Subcutaneous adipose tissue (tissue), 4 donors: ENCODE measurements around the gene OXSR1. TPM values are rescaled to one million over a fixed set of nuclear protein-coding genes. Genes with fewer than 3 reads are reported as not detected.

Experiments
- small RNA-seq: library from RNA; depleted of rRNA; stranded (forward); fragments of <200 nt; gene quantifications from one replicate; pipeline ENCODE3, GENCODE V24; 2016
- total RNA-seq, 4 donors: library from RNA; depleted of rRNA; stranded (reverse); fragments of >200 nt; gene quantifications; one replicate each; pipeline ENCODE4 v1.1.0, GENCODE V29; 2016
- TF ChIP-seq, protein P1 (sequence below): fragments of 450-650 bp; IDR thresholded peaks from one replicate; pipeline ENCODE4 v1.5.1; 2016; ENCODE audit warnings: low read depth, mild to moderate bottlenecking, control low read depth, antibody characterized with exemption, moderate library complexity

OXSR1 gene
- total RNA-seq, 4 donors from 2014 or later = 30.0 to 49.6 (median 33.0) TPM

DNA sequence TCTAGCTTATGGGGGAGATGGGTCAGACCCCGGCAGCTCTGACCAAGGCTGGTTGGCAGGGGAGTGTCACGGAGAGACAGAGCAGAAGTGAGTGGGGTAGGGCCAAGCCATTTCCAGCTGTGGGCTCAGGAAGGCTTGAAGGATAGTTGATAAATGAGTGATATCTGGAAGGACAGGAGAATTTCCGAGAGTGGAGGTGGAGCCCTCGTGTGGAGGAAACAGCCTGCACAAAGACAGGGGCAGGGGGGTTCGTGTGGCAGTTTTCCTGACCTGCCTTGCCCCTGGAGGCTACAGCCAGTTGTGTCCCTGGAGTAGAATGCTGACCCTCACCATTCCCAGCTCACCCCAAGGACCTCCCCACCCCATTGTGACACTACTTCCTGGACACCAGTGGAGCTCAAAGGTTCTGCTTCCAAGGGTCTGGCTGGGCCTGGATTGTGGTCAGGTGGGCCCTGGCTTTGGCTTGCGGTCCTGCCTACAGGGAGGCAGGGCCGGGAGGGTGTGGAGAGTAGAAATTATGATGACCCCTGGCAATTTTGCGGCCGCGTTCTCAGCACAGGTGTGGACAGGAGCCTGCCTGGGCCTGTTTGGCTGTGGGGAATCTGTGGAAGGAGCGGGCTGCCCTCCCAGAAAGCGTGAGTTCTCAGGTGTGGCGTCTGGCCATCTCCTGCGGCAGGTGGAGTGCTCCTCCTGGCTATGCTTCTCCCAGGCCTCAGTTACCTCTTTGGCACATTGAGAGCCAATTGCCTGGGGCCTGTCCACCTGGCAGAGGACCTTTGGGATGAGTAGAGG lies 116.8 kb downstream of the OXSR1 start, which contains the start of gene SLC22A14:
TSS of gene SLC22A14 (plus strand) at position 400 of the 792 bp plus-strand sequence. CDS start 23,733 bp downstream, outside the sequence.
- TF ChIP-seq, protein P1, sequence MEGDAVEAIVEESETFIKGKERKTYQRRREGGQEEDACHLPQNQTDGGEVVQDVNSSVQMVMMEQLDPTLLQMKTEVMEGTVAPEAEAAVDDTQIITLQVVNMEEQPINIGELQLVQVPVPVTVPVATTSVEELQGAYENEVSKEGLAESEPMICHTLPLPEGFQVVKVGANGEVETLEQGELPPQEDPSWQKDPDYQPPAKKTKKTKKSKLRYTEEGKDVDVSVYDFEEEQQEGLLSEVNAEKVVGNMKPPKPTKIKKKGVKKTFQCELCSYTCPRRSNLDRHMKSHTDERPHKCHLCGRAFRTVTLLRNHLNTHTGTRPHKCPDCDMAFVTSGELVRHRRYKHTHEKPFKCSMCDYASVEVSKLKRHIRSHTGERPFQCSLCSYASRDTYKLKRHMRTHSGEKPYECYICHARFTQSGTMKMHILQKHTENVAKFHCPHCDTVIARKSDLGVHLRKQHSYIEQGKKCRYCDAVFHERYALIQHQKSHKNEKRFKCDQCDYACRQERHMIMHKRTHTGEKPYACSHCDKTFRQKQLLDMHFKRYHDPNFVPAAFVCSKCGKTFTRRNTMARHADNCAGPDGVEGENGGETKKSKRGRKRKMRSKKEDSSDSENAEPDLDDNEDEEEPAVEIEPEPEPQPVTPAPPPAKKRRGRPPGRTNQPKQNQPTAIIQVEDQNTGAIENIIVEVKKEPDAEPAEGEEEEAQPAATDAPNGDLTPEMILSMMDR = no peak

- TF ChIP-seq, protein P1 = no peak
Measured at GRCh38 chr3:38283810-38284755, 118.7 kb downstream of the OXSR1 start.

DNA sequence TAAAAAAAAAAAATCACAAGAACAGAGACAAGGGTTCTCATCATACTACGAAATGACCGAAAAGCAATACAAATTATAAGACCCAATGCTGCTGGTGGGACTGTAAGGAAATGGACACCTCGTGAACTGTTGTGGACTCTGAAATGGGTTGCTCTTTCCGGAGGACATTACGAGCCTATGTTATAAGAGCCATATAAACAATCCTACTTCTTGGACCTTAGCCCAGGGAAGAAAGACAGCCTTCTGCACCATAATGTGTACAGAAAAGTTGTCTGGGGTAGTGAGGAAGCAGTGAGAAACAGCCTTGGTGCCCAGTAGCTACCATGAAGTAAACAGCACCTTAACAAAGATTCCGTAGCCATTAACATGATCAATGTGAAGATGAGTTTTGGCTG lies 119.4 kb downstream of the OXSR1 start:
- TF ChIP-seq, protein P1 = no peak

- TF ChIP-seq, protein P1 = no peak
Measured at GRCh38 chr3:38297537-38297936, 132.2 kb downstream of the OXSR1 start.

DNA sequence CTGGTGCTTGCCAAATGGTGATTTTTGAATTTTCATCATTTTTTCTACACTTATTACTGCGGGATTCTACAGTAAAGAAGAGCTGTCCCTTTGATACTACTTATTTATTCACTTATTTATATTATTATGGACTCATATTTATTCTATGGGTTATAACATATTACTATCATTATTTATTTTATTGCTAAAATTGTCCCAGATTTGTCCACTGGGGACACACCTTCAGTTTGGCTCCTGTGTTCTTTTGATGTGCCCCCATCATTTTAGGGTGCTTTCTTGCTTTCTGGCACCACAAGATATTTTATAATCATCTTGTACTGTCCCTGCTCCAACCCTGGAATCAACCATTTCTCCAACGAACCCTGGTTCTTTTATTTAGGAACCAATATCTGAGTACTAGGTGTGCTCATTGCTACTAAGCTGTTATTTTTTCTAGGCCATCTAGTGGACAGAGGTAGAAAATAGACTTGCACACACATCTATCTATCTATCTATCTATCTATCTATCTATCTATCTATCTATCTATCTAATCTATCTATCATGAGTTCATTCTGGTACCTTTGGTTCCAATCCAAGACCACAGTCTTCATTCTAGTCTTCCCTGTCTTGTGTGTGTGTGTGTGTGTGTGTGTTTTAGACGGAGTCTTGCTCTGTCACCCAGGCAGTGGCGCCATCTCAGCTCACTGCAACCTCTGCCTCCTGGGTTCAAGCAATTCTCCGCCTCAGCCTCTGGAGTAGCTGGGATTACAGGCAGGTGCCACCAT lies 132.8 kb downstream of the OXSR1 start:
- TF ChIP-seq, protein P1 = no peak

Small RNA genes lying within 50 kb of the gene (small RNA-seq; reads per million reads assigned to genes)
- gene RF00019 = 0.49 reads per million
- not detected for gene RNU6-235P

Other genes starting within 250 kb of the OXSR1 start
- 1 to 10 TPM; 3.4 to 9.0 (median 7.0) TPM for gene VILL, start 174.8 kb upstream of the OXSR1 start, total RNA-seq
- 10 to 100 TPM; 17.4 to 34.8 (median 25.2) TPM for gene PLCD1, start 135.9 kb upstream of the OXSR1 start, total RNA-seq
- gene DLEC1, start 126.3 kb upstream of the OXSR1 start, total RNA-seq = 1 to 10 TPM in 3 of 4 donors, under 1 TPM in 1; 0.85 to 1.3 (median 1.2) TPM
- gene ACAA1, start 28.4 kb upstream of the OXSR1 start, total RNA-seq = 100 to 1,000 TPM in 1 of 4 donors, 10 to 100 TPM in 3; 42.4 to 121 (median 74.5) TPM
- gene MYD88, start 26.9 kb upstream of the OXSR1 start, total RNA-seq = 100 to 1,000 TPM in 1 of 4 donors, 10 to 100 TPM in 3; 32.6 to 109 (median 45.8) TPM
- under 1 TPM in 1 of 4 donors, not detected in 3; 0.51 TPM for gene SLC22A13, start 100.3 kb downstream of the OXSR1 start, total RNA-seq
- not detected for gene SLC22A14, start 116.8 kb downstream of the OXSR1 start, total RNA-seq
- 1 to 10 TPM; 3.0 to 3.7 (median 3.3) TPM for gene XYLB, start 181.2 kb downstream of the OXSR1 start, total RNA-seq